Measurements from ENCODE around the gene TCN1. TPM values are rescaled to one million over a fixed set of nuclear protein-coding genes. Genes with fewer than 3 reads are reported as not detected.
A peak's percentile ranks its signal among the peaks of the same experiment; 100 is the strongest.

The TCN1 gene
- polyA plus RNA-seq, 3 donors, result not detected

DNA sequence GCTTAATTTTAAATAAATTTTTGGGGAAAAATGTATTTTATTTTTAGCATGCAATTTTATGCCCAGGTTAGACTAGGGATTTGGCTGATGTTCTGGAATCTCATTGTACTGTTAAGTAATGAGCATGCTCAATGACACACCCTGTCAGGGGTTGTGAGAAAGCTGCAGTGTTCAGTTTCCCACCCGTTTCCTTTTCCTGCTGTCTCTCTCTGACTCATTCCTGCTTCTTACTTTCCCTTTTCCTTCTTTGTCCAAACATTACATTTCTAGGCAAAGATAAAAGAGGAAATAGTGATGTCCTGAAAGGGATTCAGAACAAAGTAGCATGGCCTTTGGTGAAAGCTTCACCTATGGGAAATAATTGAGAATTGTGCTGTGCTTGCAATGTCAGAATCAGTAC, 35.0 kb upstream of the TCN1 start:
- no peak overlapping the region for H3K27ac ChIP-seq (ENCODE audit: low read depth in 1 of 2, low read length in 2 of 2)
- Mint-ChIP-seq H3K4me3 (no peak overlapping the region), H3K9me3 (peaks cover 6 to 29% (median 18%) of the 10 kb centered on the region in 7 donors), H3K27ac (no peak overlapping the region), H3K4me1 (peaks cover 4% of the 10 kb centered on the region), H3K36me3 (peaks cover 0 to 3% of the 10 kb centered on the region in 2 donors), H3K27me3 (ENCODE audit: low read depth in 3 of 3) (peaks cover 0 to 2% (median 1%) of the 10 kb centered on the region in 3 donors)
- no peaks in the 10 kb centered on the region for H4K20me1 ChIP-seq (ENCODE audit: insufficient read depth, low read length)
- H3K4me3 ChIP-seq (replicated peaks in 1 of 3; ENCODE audit: low read depth in 2 of 3, low read length in 3 of 3), result no peak overlapping the region
- no peak overlapping the region for H3K4me2 ChIP-seq (replicated peaks; ENCODE audit: extremely low read depth, low read length, poor library complexity, severe bottlenecking)
- no CpG with 5 or more reads among the region's 1 CpG for WGBS (ENCODE audit: insufficient coverage)
- TF ChIP-seq, protein P1, sequence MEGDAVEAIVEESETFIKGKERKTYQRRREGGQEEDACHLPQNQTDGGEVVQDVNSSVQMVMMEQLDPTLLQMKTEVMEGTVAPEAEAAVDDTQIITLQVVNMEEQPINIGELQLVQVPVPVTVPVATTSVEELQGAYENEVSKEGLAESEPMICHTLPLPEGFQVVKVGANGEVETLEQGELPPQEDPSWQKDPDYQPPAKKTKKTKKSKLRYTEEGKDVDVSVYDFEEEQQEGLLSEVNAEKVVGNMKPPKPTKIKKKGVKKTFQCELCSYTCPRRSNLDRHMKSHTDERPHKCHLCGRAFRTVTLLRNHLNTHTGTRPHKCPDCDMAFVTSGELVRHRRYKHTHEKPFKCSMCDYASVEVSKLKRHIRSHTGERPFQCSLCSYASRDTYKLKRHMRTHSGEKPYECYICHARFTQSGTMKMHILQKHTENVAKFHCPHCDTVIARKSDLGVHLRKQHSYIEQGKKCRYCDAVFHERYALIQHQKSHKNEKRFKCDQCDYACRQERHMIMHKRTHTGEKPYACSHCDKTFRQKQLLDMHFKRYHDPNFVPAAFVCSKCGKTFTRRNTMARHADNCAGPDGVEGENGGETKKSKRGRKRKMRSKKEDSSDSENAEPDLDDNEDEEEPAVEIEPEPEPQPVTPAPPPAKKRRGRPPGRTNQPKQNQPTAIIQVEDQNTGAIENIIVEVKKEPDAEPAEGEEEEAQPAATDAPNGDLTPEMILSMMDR (IDR thresholded peaks at IDR 0.05), result no peak
- no peak overlapping the region for H2AFZ ChIP-seq (ENCODE audit: insufficient read depth, low read depth, low read length, poor library complexity, severe bottlenecking)
- H3K36me3 ChIP-seq (replicated peaks in 1 of 2; ENCODE audit: control insufficient read depth in 1 of 2, insufficient read depth in 2 of 2, low read length in 2 of 2), result no peaks in the 10 kb centered on the region
- H3K4me1 ChIP-seq (ENCODE audit: control insufficient read depth in 1 of 2, insufficient read depth in 2 of 2, low read length in 2 of 2), result no peaks in the 10 kb centered on the region
- DNase-seq, result peak in 1 of 3 donors; percentile 40
- no peak overlapping the region for H3K9ac ChIP-seq (ENCODE audit: insufficient read depth, low read length, poor library complexity, severe bottlenecking)
- intact Hi-C loops (cut with micrococcal nuclease), result no loop called here
- H3K9me3 ChIP-seq (replicated peaks in 1 of 2; ENCODE audit: control insufficient read depth in 1 of 2, insufficient read depth in 1 of 2, low read length in 2 of 2), result peaks cover 7 to 23% of the 10 kb centered on the region in 2 donors
- H3K79me2 ChIP-seq (ENCODE audit: insufficient read depth, low read length), result no peaks in the 10 kb centered on the region
- no peaks in the 10 kb centered on the region for H3K27me3 ChIP-seq (ENCODE audit: control insufficient read depth in 2 of 2, insufficient read depth in 2 of 2, low read length in 2 of 2)

GRCh38 chr11:59900366-59901126, 34.3 kb upstream of the TCN1 start:
- no CpG with 5 or more reads among the region's 6 CpGs for WGBS (ENCODE audit: insufficient coverage)
- Histone ChIP-seq H3K9me3 (replicated peaks in 1 of 2; ENCODE audit: control insufficient read depth in 1 of 2, insufficient read depth in 1 of 2, low read length in 2 of 2) (peaks cover 7 to 23% of the 10 kb centered on the region in 2 donors), H3K4me3 (replicated peaks in 1 of 3; ENCODE audit: low read depth in 2 of 3, low read length in 3 of 3) (no peak overlapping the region), H3K4me2 (replicated peaks; ENCODE audit: extremely low read depth, low read length, poor library complexity, severe bottlenecking) (no peak overlapping the region), H3K36me3 (replicated peaks in 1 of 2; ENCODE audit: control insufficient read depth in 1 of 2, insufficient read depth in 2 of 2, low read length in 2 of 2) (no peaks in the 10 kb centered on the region), H3K27me3 (ENCODE audit: control insufficient read depth in 2 of 2, insufficient read depth in 2 of 2, low read length in 2 of 2) (no peaks in the 10 kb centered on the region), H4K20me1 (ENCODE audit: insufficient read depth, low read length) (no peaks in the 10 kb centered on the region), H3K27ac (ENCODE audit: low read depth in 1 of 2, low read length in 2 of 2) (no peak overlapping the region), H2AFZ (ENCODE audit: insufficient read depth, low read depth, low read length, poor library complexity, severe bottlenecking) (no peak overlapping the region), H3K9ac (ENCODE audit: insufficient read depth, low read length, poor library complexity, severe bottlenecking) (no peak overlapping the region), H3K4me1 (ENCODE audit: control insufficient read depth in 1 of 2, insufficient read depth in 2 of 2, low read length in 2 of 2) (no peaks in the 10 kb centered on the region), H3K79me2 (ENCODE audit: insufficient read depth, low read length) (no peaks in the 10 kb centered on the region)
- Mint-ChIP-seq H3K4me1 (peaks cover 4% of the 10 kb centered on the region), H3K27ac (no peak overlapping the region), H3K36me3 (peaks cover 0 to 3% of the 10 kb centered on the region in 2 donors), H3K4me3 (no peak overlapping the region), H3K9me3 (peaks cover 4 to 29% (median 15%) of the 10 kb centered on the region in 7 donors), H3K27me3 (ENCODE audit: low read depth in 3 of 3) (peaks cover 1 to 2% (median 1%) of the 10 kb centered on the region in 3 donors)
- DNase-seq, result no peak
- TF ChIP-seq, protein P1 (IDR thresholded peaks at IDR 0.05), result no peak
- intact Hi-C loops (cut with micrococcal nuclease), result no loop called here

Measured in CD14-positive monocyte (primary cell).